Fibroblast of villous mesenchyme (primary cell): ENCODE measurements around the gene VIL1. TPM values are rescaled to one million over a fixed set of nuclear protein-coding genes. Genes with fewer than 3 reads are reported as not detected.

Source experiments
- DNase-seq: peaks from one replicate; pipeline ENCODE4 v3.0.0-alpha.2; 2010; ENCODE audit warnings: low read depth
- H3K4me3 ChIP-seq: 2 replicates; pipeline ENCODE4 v1.5.1; 2011; ENCODE audit warnings: low read depth, mild to moderate bottlenecking, low read length
- CTCF ChIP-seq: IDR thresholded peaks from 2 replicates; pipeline ENCODE4 v1.5.1; 2012; ENCODE audit warnings: low read depth, mild to moderate bottlenecking, low read length; ENCODE audit not compliant: insufficient read depth
- total RNA-seq: library from RNA; depleted of rRNA; stranded (reverse); fragments of >200 nt; gene quantifications from 2 replicates; pipeline ENCODE4 v1.2.3, GENCODE V29; 2012

The VIL1 gene
- total RNA-seq, 1 donor = under 0.01 TPM

- no peak for DNase-seq
- TF ChIP-seq CTCF = no peak
Observed at GRCh38 chr2:218437969-218438368, 19.0 kb downstream of the VIL1 start.

DNA sequence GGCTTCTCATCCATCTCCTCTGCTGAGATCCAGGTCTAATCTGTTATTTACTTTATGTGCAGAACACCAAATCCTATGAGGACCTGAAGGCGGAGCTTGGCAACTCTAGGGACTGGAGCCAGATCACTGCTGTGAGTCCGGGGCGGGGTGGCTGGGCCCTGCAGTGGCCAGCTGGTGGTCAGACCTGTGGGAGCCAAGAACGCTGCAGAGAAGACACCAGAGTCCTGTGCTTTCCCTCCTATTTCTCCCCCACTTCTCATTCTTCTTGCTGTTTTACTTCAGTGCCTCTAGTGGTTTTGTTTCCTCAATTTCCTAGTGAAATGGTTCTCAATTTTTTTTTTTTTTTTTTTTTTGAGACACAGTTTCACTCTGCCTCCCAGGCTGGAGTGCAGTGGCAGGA, 19.7 kb downstream of the VIL1 start:
- peak; percentile 80 for DNase-seq
- H3K4me3 ChIP-seq = no peak overlapping the region
- no peak for TF ChIP-seq CTCF

More at GRCh38 chr2:218437969-218438368, 19.0 kb downstream of the VIL1 start:
- no peak overlapping the region for H3K4me3 ChIP-seq

DNA sequence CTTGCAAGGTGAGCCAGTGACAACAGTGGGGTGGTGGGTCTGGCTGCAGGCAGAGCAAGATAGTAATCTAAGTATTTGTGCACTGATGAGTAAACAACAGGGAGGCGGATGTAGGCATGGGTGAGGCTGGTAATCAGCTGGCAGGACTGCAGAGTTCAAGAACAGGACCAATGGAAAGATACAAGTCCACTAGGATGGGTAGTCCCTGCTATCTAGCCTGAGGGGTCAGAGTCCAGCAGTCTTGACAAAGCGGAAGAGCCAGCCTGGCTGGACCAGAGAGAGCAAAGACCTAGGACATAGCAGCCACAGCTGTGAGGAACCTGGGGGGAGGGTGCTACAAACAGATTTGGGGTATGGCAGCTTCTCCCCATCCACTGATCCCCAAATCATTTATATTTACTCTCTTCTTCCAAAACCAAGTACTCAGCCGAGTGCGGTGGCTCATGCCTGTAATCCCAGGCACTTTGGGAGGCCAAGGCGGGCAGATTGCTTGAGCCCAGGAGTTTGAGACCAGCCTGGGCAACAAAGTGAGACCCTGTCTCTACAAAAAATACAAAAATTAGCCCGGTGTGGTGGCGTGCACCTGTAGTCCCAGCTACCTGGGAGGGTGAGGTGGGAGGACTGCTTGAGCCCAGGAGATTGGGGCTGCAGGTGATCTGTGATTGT, 25.9 kb downstream of the VIL1 start:
- TF ChIP-seq CTCF = no peak
- H3K4me3 ChIP-seq = no peak overlapping the region
- no peak for DNase-seq

- no peak for DNase-seq
- no peak overlapping the region for H3K4me3 ChIP-seq
- TF ChIP-seq CTCF = no peak
Observed at GRCh38 chr2:218445602-218446001, 26.7 kb downstream of the VIL1 start.

GRCh38 chr2:218446547-218446946, 27.6 kb downstream of the VIL1 start:
- TF ChIP-seq CTCF = no peak
- H3K4me3 ChIP-seq = no peak overlapping the region
- no peak for DNase-seq

DNA sequence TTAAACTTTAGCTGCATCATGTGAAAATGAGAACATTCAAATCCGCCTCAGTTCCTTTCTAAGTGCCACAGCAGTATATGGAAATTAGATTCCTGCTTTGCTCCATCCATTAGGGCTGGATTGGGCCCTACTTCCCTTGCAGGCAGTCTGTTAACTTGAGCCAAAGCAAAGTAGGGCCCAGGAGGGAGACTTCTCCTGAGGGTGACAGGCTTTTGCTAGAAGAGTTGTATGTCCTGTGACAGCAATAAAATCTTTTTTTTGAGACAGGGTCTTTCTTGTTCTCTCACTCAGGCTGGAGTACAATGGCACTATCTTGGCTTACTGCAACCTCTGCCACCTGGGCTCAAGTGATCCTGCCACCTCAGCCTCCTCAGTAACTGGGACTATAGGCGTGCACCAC, 28.1 kb downstream of the VIL1 start:
- no peak overlapping the region for H3K4me3 ChIP-seq
- DNase-seq = no peak
- no peak for TF ChIP-seq CTCF

DNA sequence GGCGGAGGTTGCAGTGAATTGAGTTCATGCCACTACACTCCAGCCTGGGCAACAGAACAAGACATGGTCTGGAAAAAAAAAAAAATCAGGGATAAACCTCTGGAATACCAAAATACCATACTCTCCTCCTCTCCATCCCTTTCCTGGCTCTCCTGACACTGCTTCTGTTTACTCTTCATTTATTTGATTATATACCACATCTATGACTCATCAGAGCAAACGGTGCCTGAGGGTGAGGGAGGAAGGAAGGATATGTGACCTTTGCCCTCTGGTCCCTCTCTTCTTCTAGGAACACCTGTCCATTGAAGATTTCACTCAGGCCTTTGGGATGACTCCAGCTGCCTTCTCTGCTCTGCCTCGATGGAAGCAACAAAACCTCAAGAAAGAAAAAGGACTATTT, 30.0 kb downstream of the VIL1 start:
- TF ChIP-seq CTCF = no peak
- no peak overlapping the region for H3K4me3 ChIP-seq
- peak; percentile 30 for DNase-seq
